OCI-LY7 (cell line): Measurements from ENCODE around the gene NAV2. TPM values are rescaled to one million over a fixed set of nuclear protein-coding genes. Genes with fewer than 3 reads are reported as not detected.

Experiments used
- BruUV-seq: library from RNA; stranded (reverse); fragments of 400-500 nt; replicated peaks from 2 replicates; lab custom pipeline; 2021; lab: Mats Ljungman, UMichigan
- CTCF ChIA-PET: fragments of 300-600 bp; sonication (Branson Sonifier 250); formaldehyde crosslinking; loops from one replicate; lab custom pipeline; 2022; ENCODE audit warnings: antibody characterized with exemption; ENCODE audit not compliant: unreplicated experiment; lab: Charles Lee
- POLR2A ChIA-PET: fragments of 300-600 bp; sonication (Branson Sonifier 250); formaldehyde crosslinking; loops from one replicate; lab custom pipeline; 2022; ENCODE audit warnings: antibody characterized with exemption; lab: Charles Lee
- DNase-seq: peaks from one replicate; pipeline ENCODE4 v3.0.0-alpha.2; 2015; ENCODE audit warnings: low spot score
- H2AFZ ChIP-seq: fragments of 200-600 bp; sonication (generic), shearing (Covaris generic); 2 replicates; pipeline ENCODE4 v1.6.1; 2014; ENCODE audit warnings: mild to moderate bottlenecking, antibody characterized with exemption, low read length, moderate library complexity
- H3K27ac ChIP-seq: fragments of 200-600 bp; sonication (generic); 2 replicates; pipeline ENCODE4 v1.5.1; 2014; ENCODE audit warnings: mixed run types, low read depth, mild to moderate bottlenecking, moderate library complexity, low read length, inconsistent platforms; ENCODE audit not compliant: poor library complexity, severe bottlenecking
- H3K36me3 ChIP-seq: fragments of 200-600 bp; sonication (generic); 2 replicates; pipeline ENCODE4 v1.6.1; 2014; ENCODE audit warnings: mild to moderate bottlenecking, antibody characterized with exemption, low read length, moderate library complexity, mixed read lengths; ENCODE audit not compliant: insufficient read depth
- H3K4me1 ChIP-seq: fragments of 200-600 bp; sonication (generic); 2 replicates; pipeline ENCODE4 v1.5.1; 2014; ENCODE audit warnings: mild to moderate bottlenecking, low read length; ENCODE audit not compliant: insufficient read depth, poor library complexity, severe bottlenecking
- H3K4me2 ChIP-seq: fragments of 200-600 bp; sonication (generic); 2 replicates; pipeline ENCODE4 v1.6.1; 2014; ENCODE audit warnings: mild to moderate bottlenecking, low read length
- H3K4me3 ChIP-seq: fragments of 200-600 bp; sonication (generic); 2 replicates; pipeline ENCODE4 v1.5.1; 2014; ENCODE audit warnings: mild to moderate bottlenecking, low read depth, low read length; ENCODE audit not compliant: poor library complexity, severe bottlenecking
- H3K79me2 ChIP-seq: fragments of 200-600 bp; sonication (generic); 2 replicates; pipeline ENCODE4 v1.6.1; 2016; ENCODE audit warnings: low read depth, mild to moderate bottlenecking, low read length, moderate library complexity, mixed read lengths; ENCODE audit not compliant: insufficient read depth
- H3K9me2 ChIP-seq: fragments of 200-600 bp; sonication (generic); 2 replicates; pipeline ENCODE4 v1.6.1; 2016; ENCODE audit warnings: mild to moderate bottlenecking, low read length, mixed read lengths; ENCODE audit not compliant: insufficient read depth
- H3K9me3 ChIP-seq: fragments of 200-600 bp; sonication (generic); 2 replicates; pipeline ENCODE4 v1.6.1; 2014; ENCODE audit warnings: mild to moderate bottlenecking, mixed run types, low read length, mixed read lengths
- H4K20me1 ChIP-seq: fragments of 200-600 bp; sonication (generic); 2 replicates; pipeline ENCODE4 v1.6.1; 2014; ENCODE audit warnings: mild to moderate bottlenecking, antibody characterized with exemption, low read length, moderate library complexity, mixed read lengths; ENCODE audit not compliant: insufficient read depth
- CTCF ChIP-seq: fragments of 200-600 bp; sonication (generic); conservative IDR thresholded peaks from 2 replicates; pipeline ENCODE4 v1.5.1; 2014; ENCODE audit warnings: mild to moderate bottlenecking, antibody characterized with exemption, low read length, moderate library complexity, mixed read lengths
- EZH2phosphoT487 ChIP-seq: fragments of 200-600 bp; sonication (generic); IDR thresholded peaks from 2 replicates; pipeline ENCODE4 v1.6.1; 2018; ENCODE audit warnings: low read depth, borderline replicate concordance, mild to moderate bottlenecking, mixed run types, antibody characterized with exemption, low read length, moderate library complexity, mixed read lengths
- intact Hi-C: fragments of 100-400 bp; cut with micrococcal nuclease; formaldehyde crosslinking; loops from one replicate; pipeline ENCODE4 v1.10.0; 2022; ENCODE audit not compliant: unreplicated experiment
- total RNA-seq, 2 experiments: library from RNA; depleted of rRNA in 1 of 2; stranded (reverse); fragments of >200 nt in 1 of 2; shearing (Covaris generic) in 1 of 2; gene quantifications; 2 replicates each; pipeline ENCODE4 v1.2.3, GENCODE V29; 2014 to 2022

The NAV2 gene
- total RNA-seq, 2 experiments from 2014 or later = 0.06 to 0.68 TPM

- DNase-seq = no peak
- Histone ChIP-seq H3K27ac (no peak overlapping the region), H3K9me3 (no peaks in the 10 kb centered on the region), H2AFZ (no peak overlapping the region), H4K20me1 (no peaks in the 10 kb centered on the region), H3K4me3 (no peak overlapping the region), H3K9me2 (no peaks in the 10 kb centered on the region), H3K36me3 (no peaks in the 10 kb centered on the region), H3K4me2 (no peak overlapping the region), H3K4me1 (peaks cover 6% of the 10 kb centered on the region), H3K79me2 (no peaks in the 10 kb centered on the region)
- TF ChIP-seq CTCF (no peak), EZH2phosphoT487 (no peak)
- intact Hi-C loops = no loop called here
- CTCF ChIA-PET = interaction anchor here (0.5 kb wide), 1 partner anchor 849 kb away, joined by 3 read pairs; no protein-coding TSS in a partner anchor
- POLR2A ChIA-PET = no interaction called here
- BruUV-seq = no TSS peak
These were observed 74.0 kb downstream of the NAV2 start for GRCh38 chr11:19786644-19787043.

GRCh38 chr11:19788435-19788834 is 75.8 kb downstream of the NAV2 start:
- ChIA-PET POLR2A (no interaction called here), CTCF (no interaction called here)
- BruUV-seq = no TSS peak
- Histone ChIP-seq H3K79me2 (no peaks in the 10 kb centered on the region), H4K20me1 (no peaks in the 10 kb centered on the region), H3K4me3 (no peak overlapping the region), H3K27ac (no peak overlapping the region), H3K36me3 (no peaks in the 10 kb centered on the region), H3K9me2 (no peaks in the 10 kb centered on the region), H3K4me2 (no peak overlapping the region), H2AFZ (no peak overlapping the region), H3K4me1 (peaks cover 6% of the 10 kb centered on the region), H3K9me3 (no peaks in the 10 kb centered on the region)
- intact Hi-C loops = no loop called here
- DNase-seq = no peak
- TF ChIP-seq EZH2phosphoT487 (no peak), CTCF (no peak)

- Histone ChIP-seq H4K20me1 (no peaks in the 10 kb centered on the region), H3K79me2 (no peaks in the 10 kb centered on the region), H3K4me3 (no peak overlapping the region), H3K9me2 (no peaks in the 10 kb centered on the region), H3K4me2 (no peak overlapping the region), H3K36me3 (no peaks in the 10 kb centered on the region), H3K4me1 (peaks cover 6% of the 10 kb centered on the region), H3K27ac (no peak overlapping the region), H2AFZ (no peak overlapping the region), H3K9me3 (no peaks in the 10 kb centered on the region)
- BruUV-seq = no TSS peak
- ChIA-PET CTCF (no interaction called here), POLR2A (no interaction called here)
- DNase-seq = no peak
- intact Hi-C loops = no loop called here
- no peak for TF ChIP-seq EZH2phosphoT487
- no peak for TF ChIP-seq CTCF
These were observed 76.6 kb downstream of the NAV2 start for GRCh38 chr11:19789245-19789644.
